HL-60 (cell line): ENCODE results near the gene CCDC74B.
"Not testable (repeated sequence)": the region's sequence is repeated elsewhere in the genome, so short reads cannot be mapped to it uniquely, and the experiment has no call there.

Source experiments
- CTCF ChIP-seq: IDR thresholded peaks from one replicate; pipeline ENCODE4 v1.5.1; 2011; ENCODE audit warnings: low read length, control low read depth, inconsistent platforms; ENCODE audit not compliant: insufficient read depth
- GABPA ChIP-seq: IDR thresholded peaks from 2 replicates; pipeline ENCODE4 v1.6.1; 2012; ENCODE audit warnings: low read depth
- POLR2AphosphoS5 ChIP-seq: IDR thresholded peaks from 2 replicates; pipeline ENCODE4 v1.6.1; 2012; ENCODE audit warnings: low read depth
- SPI1 ChIP-seq: IDR thresholded peaks from 2 replicates; pipeline ENCODE4 v1.6.1; 2012; ENCODE audit warnings: low read depth, mild to moderate bottlenecking, borderline replicate concordance
- TF ChIP-seq, protein P1 (sequence below): IDR thresholded peaks from 2 replicates; pipeline ENCODE4 v1.6.1; 2012; ENCODE audit warnings: low read depth; ENCODE audit not compliant: insufficient replicate concordance

GRCh38 chr2:130182826-130183511 is 38.1 kb upstream of the CCDC74B start:
- TF ChIP-seq CTCF, POLR2AphosphoS5, GABPA, SPI1: not testable (repeated sequence)
- TF ChIP-seq, protein P1, sequence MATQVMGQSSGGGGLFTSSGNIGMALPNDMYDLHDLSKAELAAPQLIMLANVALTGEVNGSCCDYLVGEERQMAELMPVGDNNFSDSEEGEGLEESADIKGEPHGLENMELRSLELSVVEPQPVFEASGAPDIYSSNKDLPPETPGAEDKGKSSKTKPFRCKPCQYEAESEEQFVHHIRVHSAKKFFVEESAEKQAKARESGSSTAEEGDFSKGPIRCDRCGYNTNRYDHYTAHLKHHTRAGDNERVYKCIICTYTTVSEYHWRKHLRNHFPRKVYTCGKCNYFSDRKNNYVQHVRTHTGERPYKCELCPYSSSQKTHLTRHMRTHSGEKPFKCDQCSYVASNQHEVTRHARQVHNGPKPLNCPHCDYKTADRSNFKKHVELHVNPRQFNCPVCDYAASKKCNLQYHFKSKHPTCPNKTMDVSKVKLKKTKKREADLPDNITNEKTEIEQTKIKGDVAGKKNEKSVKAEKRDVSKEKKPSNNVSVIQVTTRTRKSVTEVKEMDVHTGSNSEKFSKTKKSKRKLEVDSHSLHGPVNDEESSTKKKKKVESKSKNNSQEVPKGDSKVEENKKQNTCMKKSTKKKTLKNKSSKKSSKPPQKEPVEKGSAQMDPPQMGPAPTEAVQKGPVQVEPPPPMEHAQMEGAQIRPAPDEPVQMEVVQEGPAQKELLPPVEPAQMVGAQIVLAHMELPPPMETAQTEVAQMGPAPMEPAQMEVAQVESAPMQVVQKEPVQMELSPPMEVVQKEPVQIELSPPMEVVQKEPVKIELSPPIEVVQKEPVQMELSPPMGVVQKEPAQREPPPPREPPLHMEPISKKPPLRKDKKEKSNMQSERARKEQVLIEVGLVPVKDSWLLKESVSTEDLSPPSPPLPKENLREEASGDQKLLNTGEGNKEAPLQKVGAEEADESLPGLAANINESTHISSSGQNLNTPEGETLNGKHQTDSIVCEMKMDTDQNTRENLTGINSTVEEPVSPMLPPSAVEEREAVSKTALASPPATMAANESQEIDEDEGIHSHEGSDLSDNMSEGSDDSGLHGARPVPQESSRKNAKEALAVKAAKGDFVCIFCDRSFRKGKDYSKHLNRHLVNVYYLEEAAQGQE, result not testable (repeated sequence)
